HG03378 (cell line): ENCODE measurements around the gene MRPL58.
A peak's percentile ranks its signal among the peaks of the same experiment; 100 is the strongest.
"Not testable (repeated sequence)": the region's sequence is repeated elsewhere in the genome, so short reads cannot be mapped to it uniquely, and the experiment has no call there.

Experiments
- ATAC-seq: cut with Tn5 transposase; IDR thresholded peaks from one replicate; pipeline ENCODE4 v1.9.1; 2021; ENCODE audit warnings: mild to moderate bottlenecking, moderate library complexity; ENCODE audit not compliant: unreplicated experiment

The MRPL58 gene

DNA sequence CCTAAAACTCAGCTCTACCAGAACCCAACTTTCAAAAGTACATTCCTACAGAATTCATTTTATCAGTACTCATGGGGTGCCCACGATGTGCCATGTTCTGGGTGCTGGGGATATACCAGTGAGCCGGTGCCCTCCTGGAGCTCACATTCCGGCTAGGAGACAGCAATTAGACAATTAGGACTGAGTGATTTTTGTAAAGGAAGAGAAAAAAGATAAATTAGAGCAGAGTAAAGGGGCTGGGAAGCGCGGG, 449 bp upstream of the MRPL58 start:
- no peak for ATAC-seq

DNA sequence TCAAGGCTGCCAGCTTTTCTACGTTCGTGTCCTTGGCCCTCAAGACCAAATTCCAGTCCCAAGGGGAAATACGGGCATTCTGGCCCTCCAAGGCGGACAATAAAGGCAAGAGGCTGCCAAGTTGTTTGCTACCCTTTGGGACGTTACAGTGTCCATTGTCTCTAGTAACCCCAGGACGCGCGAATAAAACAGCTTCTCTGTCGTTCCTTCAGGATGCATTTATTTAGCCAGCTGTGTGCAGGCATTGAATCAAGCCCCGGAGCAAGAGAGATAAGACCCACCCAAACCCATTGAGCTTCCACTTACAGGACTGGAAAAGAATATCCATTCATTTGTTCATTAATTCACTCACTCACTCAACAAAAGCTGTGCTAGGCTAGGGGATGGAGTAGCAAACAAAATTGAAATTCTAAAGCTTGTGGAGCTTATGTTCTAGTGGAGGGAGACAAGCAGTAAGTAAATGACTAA, 656 bp downstream of the MRPL58 start:
- ATAC-seq = no peak

DNA sequence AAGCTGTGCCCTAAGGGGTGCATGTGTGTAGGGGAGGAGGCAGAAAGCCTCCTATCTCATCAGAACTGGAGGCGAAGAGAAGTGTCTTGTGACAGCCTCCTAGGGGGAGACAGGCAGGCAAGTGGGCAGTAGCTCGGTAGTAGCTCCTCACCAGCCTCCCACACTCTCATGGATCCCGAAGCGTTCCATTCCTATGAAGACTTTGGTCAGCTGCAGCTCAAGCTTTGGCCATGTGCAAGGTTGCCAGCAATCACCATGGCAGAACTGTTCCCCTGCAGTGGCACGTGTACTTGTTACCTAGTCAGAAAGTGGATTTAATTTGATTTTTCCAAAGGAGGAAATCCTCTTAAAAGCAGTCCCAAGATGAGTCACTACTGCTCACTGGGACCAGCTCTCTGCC, 6.7 kb downstream of the MRPL58 start:
- no peak for ATAC-seq

DNA sequence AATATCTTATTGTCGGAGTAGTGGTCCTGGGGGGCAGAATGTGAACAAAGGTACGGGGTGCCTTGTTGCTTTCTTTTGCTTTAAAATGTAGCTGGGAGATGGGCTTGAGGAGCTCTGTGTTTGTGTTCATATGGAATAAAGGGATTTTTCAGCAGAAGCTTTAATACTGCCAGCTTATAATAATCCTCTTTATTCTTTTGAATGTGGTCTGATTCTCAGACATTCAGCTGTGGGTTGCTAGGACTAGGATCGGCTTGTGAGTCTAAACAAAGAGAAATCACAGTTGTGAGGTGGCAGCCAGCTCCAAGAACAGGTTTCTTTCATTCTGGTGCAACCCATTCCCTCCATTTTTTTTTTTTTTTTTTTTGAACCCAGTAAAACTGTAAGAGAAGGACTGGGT, 7.2 kb downstream of the MRPL58 start:
- no peak for ATAC-seq

DNA sequence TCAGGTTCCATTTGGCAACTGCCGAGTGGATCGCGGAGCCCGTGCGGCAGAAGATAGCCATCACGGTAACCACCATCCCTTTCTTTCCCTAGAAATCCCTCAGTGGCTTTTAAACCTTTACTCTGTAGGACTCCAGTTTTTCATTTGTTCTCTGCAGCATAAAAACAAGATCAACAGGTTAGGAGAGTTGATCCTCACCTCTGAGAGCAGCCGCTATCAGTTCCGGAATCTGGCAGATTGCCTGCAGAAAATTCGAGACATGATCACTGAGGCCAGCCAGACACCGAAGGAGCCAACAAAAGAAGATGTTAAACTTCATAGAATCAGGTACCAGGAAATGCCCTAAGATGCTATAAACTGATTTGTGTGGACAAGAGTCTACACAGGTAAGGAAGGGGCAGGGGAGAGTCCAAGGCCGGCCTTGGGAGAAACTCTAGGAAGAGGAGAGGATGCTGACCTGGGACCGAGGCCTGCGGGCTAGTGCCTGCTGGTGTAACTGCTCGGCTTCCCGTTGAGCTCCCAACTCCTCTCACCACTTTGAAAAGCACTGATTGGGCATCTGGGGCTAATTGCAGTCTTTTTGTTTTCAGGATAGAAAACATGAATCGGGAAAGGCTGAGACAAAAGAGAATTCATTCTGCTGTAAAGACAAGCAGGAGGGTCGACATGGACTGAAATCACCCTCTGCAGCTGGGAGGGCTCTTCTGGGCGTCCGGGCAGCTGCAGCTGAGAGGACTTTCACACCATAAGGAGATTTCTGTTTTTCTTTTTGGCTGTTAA, 8.1 kb downstream of the MRPL58 start:
- ATAC-seq = no peak

DNA sequence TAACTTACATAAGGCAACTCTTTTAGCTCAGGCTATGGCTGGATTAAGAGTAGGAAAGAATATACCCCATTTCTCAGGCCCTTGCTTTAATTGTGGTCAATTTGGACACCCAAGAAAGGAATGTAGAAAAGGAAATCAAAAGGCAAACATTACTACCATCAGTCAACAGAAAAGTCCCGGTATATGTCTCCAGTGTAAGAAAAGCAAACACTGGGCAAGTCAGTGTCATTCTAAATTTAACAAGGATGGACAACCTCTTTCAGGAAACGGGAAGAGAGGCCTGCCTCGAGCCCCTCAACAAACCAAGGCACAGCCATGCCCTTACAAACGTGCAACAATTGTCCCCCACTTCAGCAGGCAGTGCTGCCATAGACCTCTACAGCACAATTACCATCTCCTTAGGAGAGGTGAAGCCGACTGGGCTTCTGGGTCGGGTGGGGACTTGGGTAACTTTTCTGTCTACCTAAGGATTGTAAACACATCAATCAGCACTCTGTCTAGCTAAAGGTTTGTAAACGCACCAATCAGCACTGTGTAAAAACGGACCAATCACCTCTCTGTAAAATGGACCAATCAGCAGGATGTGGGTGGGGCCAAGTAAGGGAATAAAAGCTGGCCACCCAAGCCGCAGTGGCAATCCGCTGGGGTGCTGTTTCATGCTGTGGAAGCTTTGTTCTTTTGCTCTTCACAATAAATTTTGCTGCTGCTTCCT, 12.4 kb downstream of the MRPL58 start:
- ATAC-seq = no peak

DNA sequence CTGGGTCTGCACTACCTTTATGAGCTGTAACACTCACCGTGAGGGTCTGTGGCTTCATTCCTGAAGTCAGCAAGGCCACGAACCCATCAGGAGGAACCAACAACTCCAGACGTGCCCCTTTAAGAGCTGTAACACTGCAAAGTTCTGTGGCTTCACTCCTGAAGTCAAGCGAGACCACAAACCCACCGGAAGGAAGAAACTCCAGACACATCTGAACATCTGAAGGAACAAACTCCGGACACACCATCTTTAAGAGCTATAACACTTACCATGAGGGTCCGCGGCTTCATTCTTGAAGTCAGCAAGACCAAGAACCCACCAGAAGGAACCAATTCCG, 12.9 kb downstream of the MRPL58 start:
- not testable (repeated sequence) for ATAC-seq

DNA sequence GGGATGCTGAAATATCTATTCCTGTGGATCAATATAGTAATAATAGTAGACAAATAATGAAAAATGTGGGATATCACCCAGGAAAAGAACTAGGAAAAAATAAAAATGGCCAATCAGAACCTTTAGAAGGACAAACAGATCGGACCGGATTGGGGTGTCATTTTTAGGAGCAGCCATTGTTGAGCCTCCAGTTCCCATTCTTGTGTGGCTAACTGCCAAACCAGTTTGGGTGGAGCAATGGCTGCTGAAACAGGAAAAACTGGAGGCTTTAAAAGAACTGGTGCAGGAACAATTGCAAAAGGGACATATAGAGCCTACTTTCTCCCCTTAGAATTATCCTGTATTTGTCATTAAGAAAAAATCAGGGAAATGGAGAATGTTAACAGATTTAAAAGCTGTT, 14.2 kb downstream of the MRPL58 start:
- ATAC-seq = not testable (repeated sequence)

DNA sequence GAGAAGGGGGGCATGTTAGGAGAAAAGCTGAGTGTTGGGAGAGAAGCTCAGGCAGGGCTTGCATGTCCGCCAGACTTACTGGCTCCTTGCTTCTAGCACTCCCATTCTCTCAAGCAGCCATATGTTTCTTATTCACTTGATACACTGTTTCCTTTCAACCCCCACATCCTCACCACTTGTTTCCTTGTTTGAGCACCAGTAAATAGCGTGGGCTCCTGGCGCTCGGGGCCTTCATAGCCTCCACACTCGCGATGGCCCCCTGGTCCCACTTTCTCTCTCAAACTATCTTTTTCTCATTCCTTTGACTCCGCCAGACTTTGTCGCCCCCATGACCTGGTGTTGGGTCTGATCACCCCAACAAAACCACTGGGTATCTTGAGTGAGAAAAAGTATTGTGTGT, 17.7 kb downstream of the MRPL58 start:
- no peak for ATAC-seq

DNA sequence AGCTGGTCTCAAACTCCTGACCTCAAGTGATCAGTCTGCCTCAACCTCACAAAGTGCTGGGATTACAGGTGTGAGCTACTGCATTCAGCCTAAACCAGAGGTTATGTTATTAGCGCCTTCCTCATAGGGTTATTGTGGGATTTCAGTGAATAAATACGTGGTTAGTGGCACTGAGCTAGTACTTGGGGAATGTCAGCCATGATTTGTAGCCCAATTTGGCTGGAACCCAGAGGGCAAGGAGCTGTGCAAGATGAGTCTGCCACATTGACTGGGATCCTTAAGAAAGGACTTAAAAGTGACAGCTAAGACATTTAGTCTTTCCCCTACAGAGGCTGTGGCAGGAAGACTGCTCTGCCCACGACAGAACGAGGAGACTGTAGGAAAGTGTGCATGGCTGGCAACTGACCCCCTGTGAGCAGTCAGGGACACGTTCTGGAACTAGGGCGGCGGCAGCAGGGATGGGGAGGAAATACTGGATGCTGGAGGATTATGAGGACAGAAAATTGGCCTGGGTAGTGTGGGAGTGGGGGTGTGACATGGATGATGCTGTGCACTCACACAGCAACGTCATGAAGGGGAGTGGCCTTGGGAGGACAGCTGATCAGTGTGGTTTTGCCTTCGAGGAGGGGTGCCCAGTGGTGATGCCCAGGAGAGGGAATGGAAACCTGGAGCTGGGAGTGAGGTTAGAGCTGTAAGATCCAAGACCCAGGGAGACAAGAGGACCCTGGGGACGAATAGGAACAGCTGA, 19.7 kb downstream of the MRPL58 start:
- no peak for ATAC-seq

DNA sequence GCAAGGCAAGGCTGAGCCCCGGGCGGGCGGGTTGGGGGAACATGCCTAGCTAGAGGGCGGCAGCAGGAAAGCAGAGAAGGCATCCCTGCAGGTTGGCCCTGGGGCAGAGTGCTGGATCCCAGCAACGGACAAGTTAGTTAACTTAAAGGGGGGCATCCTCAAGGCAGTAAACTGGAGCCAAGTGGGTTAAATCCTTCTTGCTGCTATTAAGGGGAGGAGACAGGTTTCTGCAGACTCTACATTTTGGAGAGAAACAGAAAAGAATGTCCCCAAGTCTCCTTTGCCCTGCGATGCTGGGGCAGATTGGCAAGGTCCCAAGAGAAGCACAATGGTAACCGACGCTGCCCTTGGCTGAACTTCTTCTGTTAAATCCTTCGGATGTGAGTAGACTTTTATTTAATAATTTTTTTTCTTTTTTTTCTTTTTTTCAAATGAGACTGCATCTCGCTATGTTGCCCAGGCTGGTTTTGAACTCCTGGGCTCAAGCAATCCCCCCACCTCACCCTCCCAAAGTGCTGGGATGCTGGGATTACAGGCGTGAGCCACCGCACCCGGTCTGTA, 20.3 kb downstream of the MRPL58 start:
- no peak for ATAC-seq

DNA sequence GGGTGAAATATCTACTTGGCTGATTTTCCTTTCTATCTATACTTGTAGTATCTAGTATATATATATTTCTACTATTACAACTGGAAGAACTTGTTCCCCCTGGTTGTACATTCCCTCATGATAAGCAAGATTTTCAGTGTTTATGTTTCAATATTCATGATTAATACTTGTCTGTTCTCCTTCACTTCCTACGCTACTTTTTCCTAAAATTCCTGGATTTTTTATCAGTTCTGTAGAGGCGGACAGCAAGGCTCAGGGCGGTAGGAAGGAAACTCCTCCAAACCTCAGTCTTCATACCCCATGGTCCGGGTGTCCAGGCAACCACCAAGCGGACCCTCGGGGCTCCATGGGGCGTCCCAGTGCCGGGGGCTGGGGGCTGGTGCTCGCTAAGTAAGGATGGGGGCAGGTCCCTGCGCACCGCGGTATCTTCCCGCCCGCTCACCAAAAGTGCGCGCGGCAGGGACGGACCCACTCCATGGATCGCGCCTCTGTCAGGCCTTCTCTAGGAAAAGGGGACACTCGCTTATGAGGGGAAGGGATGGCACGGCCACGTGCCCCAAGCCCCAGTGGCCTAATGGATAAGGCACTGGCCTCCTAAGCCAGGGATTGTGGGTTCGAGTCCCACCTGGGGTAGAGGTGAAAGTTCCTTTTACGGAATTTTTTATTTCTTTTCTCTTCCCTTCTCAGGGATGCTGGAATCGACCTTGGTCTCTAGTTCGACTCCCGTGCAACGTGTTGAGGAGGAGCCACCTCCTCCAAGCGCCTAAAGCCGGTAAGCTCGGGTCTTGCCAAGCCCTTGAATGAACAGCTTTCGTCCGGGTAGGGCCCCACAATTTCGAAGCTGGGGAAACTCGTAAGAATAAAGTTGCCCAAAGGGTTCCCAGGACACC, 21.1 kb downstream of the MRPL58 start:
- peak; percentile 45 for ATAC-seq

DNA sequence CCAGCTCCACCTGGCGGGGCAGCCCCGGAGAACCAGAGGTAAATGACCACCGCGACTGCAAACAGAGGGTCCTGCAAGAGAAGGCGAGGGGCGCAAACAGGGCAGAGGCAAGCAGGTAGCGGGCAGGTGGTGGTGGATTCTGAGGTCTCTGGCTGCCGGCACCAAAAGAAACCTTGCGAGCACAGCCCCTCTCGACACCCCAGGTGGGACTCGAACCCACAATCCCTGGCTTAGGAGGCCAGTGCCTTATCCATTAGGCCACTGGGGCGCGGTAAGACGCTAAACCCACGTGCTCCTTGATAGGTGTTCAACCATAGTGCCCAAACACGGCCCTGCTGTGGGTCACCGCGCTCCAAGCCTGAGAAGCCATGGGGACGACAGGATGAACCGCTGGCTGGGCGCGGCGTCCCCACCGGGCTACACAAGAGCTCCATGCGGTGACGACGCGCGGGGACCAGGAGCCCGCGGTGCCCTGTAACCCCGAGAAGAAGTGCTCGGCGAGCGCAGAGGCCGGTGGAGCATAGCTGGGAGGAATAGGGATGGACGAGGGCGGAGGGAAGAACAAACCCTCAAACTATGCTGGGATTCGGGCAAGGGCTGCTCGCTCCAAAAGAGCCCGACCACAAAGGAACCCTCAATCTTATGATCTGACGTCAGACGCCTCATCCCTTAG, 21.9 kb downstream of the MRPL58 start:
- ATAC-seq = peak; percentile 28

DNA sequence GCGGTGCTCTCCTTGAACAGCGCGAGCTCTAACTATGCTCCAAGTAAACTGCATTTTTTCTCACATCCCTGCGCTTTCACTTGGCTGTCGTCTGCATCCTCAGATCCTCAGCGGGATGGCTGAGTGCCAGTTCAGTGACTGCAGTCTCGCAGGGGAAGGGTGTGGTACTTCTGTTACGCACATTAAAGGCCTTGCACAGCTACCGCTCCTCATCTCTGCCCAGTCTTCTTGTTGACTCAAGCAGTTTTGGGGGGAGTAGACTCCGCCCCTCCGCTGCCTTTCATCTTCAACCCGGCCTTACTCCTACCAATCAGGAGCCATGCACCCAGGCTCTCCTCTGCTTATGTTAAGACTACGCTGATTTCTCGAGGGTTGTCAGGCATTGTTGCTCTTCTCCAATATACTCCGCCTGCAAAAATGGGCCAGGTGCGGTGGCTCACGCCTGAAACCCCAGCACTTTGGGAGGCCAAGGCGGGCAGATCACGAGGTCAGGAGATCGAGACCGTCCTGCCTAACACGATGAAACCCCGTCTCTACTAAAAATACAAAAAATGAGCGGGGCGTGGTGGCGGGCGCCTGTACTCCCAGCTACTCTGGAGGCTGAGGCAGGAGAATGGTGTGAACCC, 24.3 kb downstream of the MRPL58 start:
- no peak for ATAC-seq

DNA sequence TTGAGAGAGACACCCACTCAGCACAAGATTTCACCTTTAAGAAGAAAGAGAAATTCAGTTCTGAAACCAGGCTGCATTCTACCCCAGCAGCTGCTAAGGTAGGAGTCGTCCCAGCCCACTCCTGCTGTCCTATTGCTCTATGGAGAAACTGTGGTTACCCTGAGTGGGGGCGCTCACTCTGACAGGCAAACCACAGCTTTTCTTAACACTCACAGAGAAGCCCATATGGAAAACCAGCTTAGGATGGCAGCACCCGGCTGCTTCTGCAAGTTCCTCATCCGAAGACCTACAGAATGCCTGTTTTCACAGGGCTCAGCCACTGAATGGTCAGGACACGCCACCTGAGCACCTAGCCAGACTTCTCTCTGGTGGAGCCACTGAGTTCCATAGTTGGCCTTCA, 26.8 kb downstream of the MRPL58 start:
- ATAC-seq = no peak

DNA sequence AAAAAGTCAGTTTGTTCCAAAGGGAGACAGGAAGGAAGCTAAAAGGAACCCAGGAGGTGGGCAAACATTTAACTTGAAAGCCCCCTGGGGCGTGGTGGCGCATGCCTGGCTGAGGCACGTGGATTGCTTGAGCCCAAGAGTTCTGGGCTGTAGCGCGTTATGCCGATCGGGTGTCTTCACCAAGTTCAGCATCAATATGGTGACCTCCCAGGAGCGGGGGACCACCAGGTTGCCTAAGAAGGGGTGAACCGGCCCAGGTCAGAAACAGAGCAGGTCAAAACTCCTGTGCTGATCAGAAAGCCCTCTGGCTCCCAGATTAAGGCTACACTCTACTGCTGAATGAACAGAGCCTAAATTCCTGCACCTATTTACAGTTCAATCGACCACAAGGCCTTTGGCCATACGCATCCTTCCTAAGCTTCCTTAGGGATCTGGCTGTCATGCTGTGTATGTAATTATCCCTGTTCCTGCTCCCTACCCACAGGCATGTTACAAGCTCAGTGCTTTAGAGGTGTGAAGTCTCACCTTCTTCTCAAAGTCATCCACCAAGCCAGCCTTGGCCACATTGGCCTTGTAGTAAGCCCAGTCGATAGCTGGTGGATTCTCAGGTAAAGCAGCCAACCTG, 29.3 kb downstream of the MRPL58 start:
- no peak for ATAC-seq

DNA sequence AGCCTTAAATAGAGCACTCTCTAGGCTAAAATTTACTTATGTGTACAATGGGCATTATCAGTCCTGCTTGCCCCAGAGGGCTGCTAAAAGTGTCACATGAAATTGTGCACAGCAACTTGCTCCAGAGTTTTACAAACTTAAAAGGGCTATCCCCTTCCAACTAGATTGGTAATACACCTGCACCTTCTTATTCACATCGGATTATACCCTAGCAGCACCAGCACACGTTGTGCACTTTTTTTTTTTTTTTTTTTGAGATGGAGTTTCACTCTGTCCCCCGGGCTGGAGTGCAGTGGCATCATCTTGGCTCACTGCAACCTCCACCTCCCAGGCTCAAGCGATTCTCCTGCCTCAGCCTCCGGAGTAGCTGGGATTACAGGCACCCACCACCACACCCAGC, 31.3 kb downstream of the MRPL58 start:
- not testable (repeated sequence) for ATAC-seq

DNA sequence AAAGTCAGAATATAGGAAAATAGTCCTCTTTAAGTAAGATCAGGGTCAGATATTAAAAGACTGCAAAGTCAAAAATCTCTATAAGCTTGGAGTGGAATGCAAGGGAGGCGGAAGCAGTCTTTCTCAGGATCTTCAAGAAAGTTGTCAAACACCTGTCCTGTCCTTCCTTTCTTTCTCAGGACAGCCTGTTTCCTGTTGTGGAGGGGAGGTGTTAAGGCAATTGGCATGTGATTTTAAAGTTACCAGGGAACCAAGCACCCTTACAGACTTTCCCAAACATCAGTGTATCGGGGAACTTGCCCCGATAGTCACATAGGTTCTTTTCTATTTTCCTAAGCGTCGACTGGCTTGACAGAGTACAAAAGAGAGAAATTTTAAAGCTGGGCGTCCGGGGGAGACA, 32.2 kb downstream of the MRPL58 start:
- ATAC-seq = no peak

DNA sequence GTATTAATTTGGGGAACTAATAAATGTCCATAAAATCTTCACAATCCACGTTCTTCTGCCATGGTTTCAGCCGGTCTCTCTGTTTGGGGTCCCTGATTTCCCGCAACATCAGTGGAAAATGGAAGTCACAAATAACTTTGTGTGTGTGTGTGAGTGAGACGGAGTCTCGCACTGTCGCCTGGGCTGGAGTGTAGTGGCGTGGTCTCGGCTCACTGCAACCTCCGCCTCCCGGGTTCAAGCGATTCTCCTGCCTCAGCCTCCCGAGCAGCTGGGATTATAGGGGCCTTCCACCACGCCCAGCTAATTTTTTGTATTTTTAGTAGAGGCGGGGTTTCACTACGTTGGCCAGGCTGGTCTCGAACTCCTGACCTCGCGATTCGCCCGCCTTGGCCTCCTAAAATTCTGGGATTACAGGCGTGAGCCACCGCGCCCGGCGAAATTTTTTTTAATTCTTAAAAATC, 33.5 kb downstream of the MRPL58 start:
- not testable (repeated sequence) for ATAC-seq
